ENCODE results near the gene FER1L5.
"Not testable (repeated sequence)": the region's sequence is repeated elsewhere in the genome, so short reads cannot be mapped to it uniquely, and the experiment has no call there.

FER1L5 gene

GRCh38 chr2:96636551-96637171, 5.9 kb upstream of the FER1L5 start:
- no peak for DNase-seq

- peak; percentile 77 for DNase-seq
Measured at GRCh38 chr2:96637385-96638143, 5.0 kb upstream of the FER1L5 start.

DNA sequence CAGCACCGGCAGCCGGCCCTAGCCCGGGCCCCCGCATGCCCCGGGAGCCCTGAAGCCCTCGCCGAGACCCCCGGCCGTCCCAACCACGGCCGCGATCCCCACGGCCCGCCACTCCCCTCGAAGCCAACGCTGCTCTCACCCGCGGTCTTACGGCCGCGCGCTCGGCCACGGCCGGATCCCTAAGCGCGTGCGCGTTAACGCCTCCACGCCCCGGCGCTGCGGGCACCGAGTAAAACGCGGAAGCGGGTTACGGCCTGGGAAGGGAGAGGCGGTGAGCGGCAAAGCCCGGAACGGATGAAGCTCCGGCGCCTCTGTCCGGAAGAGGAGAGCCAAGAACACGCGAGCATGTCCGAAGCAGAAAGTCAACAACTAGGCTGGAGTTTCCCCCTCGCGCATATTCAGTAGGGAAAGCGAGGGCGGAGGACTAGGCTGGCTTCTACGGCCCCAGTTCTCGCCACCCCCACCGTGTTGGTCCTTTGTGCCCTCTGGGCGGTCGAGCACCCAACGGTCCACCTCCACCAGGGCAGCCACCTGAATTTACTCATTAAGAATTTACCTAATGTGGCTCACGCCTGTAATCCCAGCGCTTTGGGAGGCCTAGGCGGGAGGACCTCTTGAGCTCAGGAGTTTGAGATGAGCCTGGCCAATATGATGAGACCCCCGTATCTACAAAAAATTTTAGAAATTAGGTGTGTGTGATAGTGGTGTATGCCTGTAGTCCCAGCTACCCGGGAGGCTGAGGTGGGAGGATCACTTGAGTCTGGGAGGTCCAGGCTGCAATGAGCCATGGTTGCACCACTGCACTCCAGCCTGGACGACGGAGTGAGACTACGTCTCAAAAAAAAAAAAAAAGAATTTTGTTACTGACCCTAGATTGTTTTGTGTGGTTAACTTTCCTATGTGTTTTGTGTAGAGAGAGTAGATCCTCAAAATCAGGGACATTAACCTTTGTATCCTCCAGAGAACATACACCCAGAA, 4.1 kb upstream of the FER1L5 start, which contains the start of gene KANSL3:
Gene KANSL3 (minus strand): TSS at position 169 of the 978 bp plus-strand sequence. CDS start 1,177 bp downstream, outside the sequence.
- DNase-seq = peak; percentile 79

DNA sequence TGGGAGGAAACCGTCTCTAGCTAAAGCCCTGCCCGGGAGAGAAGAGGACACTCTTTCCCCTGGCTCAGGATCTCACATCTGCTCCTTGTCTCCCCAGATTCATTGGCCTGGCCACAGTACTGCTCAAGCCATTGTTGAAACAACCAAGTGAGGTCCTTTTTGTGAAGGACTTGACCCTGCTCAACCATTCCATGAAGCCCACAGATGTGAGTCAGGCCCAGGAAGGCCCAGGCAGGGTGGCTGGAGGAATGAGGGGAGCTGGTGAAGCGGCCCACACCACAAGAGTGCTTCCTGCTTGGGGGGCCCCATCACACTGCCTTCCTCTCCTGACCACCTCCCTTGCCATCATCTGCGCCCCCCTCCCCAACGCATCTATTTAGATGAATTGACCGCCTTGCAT, 5.1 kb downstream of the FER1L5 start:
- DNase-seq = no peak

GRCh38 chr2:96648306-96648930, 5.9 kb downstream of the FER1L5 start:
- no peak for DNase-seq

- no peak for DNase-seq
Measured at GRCh38 chr2:96649342-96649741, 6.8 kb downstream of the FER1L5 start.

DNA sequence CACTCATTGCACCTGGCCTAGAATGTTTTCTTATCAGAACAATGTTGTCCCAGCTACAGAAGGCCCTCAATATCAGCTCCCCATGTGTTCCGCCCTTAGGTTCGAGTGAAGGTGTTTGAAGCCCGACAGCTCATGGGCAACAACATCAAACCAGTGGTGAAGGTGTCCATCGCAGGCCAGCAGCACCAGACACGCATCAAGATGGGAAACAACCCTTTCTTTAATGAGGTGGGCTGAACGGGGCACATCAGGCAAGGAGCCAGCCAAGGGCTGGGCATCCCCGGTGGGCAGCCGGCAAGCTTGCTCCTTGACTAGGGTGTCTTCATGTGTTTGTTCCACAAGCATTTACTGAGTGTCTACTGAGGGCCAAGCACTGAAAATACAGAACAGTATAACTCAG, 9.2 kb downstream of the FER1L5 start:
- no peak for DNase-seq

GRCh38 chr2:96654791-96655190, 12.2 kb downstream of the FER1L5 start:
- not testable (repeated sequence) for DNase-seq

DNA sequence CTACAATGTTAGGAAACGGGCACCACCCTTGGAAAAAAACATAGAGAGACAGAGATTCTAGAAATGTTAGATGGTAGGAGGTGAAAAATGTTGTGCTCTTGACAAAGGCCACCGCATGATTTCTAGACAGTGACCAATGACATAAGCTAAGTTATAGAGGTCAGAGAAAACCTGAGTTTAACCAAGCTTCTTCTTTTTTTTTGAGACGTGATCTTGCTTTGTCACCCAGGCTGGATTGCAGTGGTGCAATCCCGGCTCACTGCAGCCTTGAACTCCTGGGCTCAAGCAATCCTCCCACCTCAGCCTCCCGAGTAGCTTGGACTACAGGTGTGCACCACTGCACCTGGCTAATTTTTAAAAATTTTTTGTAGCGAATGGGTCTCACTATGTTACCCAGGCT, 13.0 kb downstream of the FER1L5 start:
- no peak for DNase-seq

DNA sequence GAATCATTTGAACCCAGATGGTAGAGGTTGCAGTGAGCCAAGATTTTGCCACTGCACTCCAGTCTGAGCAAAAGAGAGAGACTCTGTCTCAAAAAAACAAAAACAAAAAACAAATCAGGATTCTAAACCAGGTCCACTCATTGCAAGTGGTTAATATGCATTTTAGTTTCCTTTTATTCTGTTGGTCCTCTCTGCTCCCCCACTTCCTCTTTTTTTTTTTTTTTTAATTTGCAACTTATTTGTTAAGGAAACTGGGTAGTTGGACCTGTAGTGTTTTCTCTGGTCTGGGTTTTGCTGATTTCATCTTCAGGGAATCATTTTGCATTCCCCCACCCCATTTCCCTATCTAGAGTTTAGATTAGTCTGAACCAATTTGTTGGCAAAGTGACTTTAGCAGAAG, 14.0 kb downstream of the FER1L5 start:
- DNase-seq = no peak

GRCh38 chr2:96661324-96661723, 18.8 kb downstream of the FER1L5 start:
- no peak for DNase-seq

DNA sequence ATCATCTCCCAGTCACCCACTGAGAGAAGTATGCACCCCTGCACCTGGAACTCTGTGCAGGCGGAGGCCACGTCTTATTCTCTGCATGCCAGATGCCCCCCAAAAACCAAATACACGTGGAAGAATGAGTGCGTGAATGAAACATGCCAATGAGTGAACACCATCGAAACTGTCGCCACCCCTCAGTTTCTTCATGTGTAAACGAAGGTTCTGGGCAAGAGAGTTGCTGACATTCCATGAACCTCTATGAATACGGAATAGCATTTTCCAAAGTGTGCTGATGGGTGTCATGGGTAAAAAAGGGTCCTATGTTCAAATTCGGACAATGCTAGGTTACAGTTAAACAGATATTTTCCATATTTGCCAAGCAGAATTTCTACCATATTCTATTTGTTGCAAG, 19.8 kb downstream of the FER1L5 start:
- DNase-seq = no peak

- DNase-seq = no peak
Measured at GRCh38 chr2:96663177-96663576, 20.6 kb downstream of the FER1L5 start.

GRCh38 chr2:96663829-96664228, 21.3 kb downstream of the FER1L5 start:
- DNase-seq = no peak

GRCh38 chr2:96664366-96664925, 21.9 kb downstream of the FER1L5 start:
- no peak for DNase-seq

DNA sequence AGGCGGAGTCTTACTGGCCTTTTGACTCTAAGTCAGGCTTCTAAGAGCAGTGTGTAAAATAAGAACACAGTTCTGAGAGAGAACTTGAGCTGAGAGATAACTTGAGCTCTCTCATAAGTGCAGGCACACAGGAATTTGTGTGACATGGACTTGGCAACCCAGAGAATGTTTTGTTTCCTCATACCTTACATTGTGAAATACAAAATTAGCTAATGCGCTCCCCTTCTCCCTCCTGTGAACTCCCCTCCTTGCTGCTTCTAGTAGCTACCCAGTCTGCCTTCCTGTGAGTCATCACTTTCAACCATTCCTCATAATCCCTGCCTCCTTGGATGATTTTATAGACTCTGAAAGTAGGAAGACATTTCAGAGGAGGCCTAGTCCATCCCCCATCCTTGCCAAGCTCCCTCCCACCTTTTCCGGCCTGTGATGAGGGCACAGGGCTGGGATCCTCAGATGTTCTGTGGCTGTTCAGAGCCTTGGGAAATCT, 22.6 kb downstream of the FER1L5 start:
- DNase-seq = no peak

DNA sequence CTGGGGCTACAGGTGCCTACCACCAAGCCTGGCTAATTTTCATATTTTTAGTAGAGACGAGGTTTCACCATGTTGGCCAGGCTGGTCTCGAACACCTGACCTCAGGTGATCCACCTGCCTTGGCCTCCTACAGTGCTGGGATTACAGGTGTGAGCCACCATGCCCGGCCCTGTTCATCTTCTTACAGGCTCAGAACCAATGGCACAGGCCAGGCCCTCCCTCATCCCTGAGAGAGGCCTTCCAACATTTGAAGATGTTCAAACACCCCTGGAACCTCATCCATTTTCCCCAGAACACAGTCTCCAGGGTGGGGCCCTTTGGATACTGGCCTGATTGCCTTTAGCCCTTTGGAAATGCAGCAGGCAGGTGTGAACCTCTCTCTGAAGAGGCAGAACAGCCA, 23.2 kb downstream of the FER1L5 start:
- DNase-seq = not testable (repeated sequence)

DNA sequence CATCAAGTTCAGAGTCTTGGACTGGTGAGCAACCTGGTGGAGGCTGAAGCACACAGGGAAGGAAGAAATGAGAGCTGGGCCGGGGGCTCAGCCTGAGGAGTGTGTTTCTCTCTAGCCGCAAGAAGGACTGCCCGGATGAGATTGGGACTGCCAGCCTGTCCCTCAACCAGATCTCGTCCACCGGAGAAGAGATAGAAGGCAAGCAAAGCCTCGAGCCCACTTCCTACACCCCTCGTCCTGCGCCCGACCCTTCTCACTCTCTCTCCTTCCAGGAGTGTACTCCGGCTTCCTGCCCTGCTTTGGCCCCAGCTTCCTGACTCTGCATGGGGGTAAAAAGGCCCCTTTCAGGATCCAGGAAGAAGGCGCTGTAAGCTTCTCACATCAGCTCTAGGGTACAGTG, 26.2 kb downstream of the FER1L5 start:
- DNase-seq = no peak

DNA sequence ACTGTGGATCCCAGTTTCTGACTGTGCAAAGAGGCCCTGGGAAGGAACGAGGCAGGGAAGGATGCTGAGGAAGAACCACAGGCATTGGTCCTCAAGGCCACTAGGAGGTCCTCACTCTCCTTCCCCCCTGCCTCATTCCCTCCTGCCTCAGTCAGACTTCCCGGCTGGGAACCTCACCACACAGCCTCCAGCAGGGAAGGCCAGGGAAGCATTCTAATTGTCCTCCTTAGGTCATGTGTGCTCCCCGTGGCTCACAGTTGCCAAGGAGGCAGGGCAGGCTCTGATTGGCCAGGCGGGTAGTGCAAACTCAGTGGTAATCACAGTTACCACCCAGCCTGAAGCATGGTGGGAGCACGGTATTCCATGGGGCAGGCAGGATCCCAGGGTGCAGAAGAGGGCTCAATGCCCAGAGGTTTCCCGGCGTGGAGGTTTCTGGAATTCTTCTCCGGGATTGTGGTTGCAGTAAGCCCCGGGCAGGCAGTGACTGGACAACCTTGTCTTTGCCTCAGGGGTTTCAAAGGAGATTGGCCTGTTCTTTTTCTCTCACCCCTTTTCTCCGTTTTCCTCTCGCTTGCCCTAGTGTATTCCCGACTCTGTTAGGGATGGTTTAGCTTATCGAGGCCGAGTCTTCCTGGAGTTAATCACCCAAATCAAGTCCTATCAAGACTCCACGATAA, 27.1 kb downstream of the FER1L5 start:
- no peak for DNase-seq

GRCh38 chr2:96679848-96680247, 37.3 kb downstream of the FER1L5 start:
- no peak for DNase-seq

DNA sequence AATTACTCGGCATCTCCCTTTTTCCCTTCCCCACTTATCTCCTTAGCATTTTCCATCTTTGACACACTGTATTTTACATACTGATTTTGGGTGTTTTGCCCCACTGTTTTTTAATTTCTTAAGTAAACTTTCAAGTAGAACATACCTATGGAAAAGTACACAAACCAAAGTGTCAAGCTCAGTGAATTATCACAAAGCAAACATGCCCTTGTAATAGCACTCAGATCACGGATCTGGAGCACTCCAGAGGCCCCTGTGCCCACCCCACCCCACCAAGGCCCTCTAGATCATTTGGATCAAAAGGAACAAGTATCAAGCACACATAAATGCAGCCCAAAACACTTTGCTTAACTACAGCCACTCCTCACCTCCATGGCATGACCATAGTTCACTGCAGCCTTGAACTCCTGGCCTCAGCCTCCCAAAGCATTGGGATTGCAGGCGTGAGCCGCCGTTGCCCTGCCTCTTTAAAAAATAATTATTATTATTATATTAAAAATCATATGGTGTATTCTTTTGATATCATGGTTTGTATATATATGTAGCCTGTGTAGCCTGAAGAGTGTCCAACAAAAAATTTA, 38.1 kb downstream of the FER1L5 start:
- no peak for DNase-seq
